ENCODE data around the gene CRTAC1.

The CRTAC1 gene

GRCh38 chr10:97974100-97974499 lies 56.3 kb downstream of the CRTAC1 start:
- no peak for DNase-seq

GRCh38 chr10:97969538-97970079 lies 60.8 kb downstream of the CRTAC1 start:
- DNase-seq = no peak

DNA sequence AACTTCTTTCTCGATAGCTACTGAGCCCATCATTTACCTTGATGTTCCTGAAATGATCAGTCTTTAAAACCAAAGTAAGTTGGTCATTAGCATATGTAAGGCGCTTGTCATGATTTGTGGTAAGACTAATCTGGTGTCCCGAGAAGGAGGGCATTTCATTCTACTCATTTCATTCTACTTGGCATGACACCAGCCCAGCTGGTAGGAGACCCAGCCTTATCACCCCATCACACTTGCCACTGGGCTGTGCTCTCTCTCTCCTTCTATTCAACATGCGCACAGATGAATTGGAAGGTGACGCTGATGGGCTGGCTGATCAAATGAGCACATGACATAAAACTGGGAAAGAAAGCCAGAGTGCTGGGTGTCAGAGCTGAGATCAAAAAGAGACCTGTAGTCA lies 65.7 kb downstream of the CRTAC1 start:
- DNase-seq = no peak

DNA sequence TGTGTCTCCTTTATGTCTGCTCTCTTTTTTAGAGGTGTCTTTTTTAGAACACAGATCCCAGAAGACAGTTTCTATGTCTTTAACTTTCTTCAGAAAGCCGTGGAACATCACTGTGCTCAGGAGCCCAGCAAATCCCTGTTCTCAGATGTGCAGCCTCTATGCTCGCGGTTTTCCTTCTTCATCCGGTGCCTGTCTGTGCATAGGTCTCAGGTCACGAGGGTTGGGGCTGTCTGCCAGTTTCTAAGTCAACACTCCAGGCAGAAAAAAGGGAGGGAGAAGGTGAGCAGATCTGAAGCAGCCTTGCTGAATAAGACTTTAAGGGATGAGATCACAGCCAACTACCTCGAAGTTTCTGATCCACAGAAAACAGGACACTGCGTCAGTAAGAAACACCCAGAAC lies 68.5 kb downstream of the CRTAC1 start:
- no peak for DNase-seq

GRCh38 chr10:97960269-97961056 lies 70.0 kb downstream of the CRTAC1 start:
- no peak for DNase-seq

DNA sequence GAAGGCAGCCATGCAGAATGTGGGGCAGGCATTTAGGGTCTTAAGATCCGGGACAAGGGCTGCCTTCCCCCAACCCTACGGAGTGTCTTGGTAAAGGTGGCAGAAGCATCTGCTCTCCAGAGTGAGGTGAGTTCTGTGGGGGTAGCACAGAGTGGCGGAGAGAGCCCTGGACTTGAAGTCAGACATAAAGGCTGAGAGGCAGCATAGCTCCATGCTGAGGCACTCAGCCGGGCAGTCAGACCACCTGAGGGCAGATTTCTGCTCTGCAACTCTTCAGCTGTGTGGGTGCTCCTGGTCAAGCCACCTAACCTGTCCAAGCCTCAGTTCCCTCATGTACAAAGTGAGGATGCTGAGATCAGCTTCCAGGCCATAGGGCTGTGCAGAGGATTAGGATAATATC lies 81.0 kb downstream of the CRTAC1 start:
- no peak for DNase-seq

DNA sequence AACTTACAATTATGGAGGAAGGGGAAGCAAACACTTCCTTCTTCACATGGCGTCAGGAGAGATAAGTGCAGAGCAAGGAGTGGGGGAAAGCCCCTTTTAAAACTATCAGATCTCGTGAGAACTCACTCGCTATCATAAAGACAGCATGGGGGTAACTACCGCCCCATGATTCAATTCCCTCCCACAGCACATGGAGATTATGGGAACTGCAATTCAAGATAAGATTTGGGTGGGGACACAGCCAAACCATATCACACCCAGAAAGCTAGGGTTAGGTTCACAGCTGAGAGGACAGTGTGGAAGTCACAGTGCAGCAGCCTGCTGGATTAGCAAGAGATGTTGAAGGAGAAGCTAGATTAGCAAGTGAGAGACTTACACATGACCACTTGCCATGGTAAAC lies 81.6 kb downstream of the CRTAC1 start:
- DNase-seq = no peak

- no peak for DNase-seq
These were observed 85.6 kb downstream of the CRTAC1 start for GRCh38 chr10:97944772-97945171.

- no peak for DNase-seq
These were observed 87.1 kb downstream of the CRTAC1 start for GRCh38 chr10:97943294-97943693.

- DNase-seq = no peak
These were observed 89.9 kb downstream of the CRTAC1 start for GRCh38 chr10:97940534-97940933.

DNA sequence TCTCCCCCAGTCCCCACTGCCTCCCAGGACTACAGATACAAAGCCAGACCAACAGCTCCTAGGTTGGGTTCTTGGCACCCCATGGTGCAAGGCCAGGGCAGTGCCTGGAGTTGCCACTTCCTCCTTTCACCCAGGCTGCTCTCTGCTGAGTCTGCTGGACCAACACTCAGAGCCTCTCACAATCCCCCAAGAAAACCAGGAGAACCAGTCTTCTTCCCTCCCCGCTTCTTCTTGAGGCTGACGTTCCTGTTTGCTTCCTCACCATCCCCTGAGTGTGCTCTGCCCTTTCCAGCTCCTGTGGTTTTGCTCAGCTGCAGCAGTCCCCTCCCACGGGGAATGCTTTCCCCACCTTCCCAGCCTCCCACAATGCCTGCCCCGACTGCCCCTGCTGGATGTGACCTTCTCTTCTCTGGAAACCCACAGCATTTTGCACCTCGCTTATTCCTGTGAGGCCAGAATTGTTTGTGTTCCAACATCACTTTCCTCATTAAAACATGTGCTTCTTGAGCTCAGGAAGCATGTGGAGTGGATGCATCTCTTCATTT lies 90.9 kb downstream of the CRTAC1 start:
- no peak for DNase-seq

- DNase-seq = no peak
These were observed 92.5 kb downstream of the CRTAC1 start for GRCh38 chr10:97937928-97938327.

DNA sequence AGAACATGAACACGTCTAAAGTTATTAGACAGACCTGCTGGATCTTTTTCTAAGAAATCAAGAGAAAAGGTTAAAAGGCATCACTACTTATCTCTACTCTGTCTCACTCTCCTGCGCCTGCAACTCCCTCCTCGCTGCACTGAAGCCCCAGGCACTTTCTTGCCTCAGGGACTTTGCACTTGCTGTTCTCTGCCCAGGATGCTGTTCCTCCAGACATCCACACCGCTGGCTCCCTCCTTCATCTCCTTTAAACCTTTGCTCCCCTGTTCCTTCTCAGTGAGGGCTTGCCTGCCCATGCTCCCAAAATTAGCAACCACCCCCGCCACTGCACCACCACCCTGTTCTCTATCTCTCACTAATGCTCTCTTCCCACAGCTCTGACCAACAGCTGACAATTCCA lies 93.4 kb downstream of the CRTAC1 start:
- no peak for DNase-seq

- no peak for DNase-seq
These were observed 94.3 kb downstream of the CRTAC1 start for GRCh38 chr10:97936126-97936525.

GRCh38 chr10:97932932-97933530 lies 97.4 kb downstream of the CRTAC1 start:
- no peak for DNase-seq

DNA sequence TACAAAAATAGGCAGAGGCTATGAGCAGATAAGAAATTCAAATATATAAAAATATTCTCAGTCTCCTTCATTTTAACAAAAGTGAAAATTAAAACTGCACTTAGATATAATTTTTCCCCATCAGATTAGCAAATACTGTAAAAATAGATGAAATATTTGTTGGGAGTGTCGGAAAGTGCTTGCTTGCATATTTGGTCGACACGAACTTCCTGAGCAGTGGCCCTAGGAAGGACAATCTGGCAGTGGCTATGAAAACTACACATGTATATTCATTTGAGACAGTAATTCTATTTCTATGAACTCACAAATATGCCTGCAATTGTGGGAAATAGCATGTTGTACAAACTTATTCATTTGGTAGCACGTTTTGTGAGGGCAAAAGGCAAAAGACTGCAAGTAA lies 99.4 kb downstream of the CRTAC1 start:
- no peak for DNase-seq

DNA sequence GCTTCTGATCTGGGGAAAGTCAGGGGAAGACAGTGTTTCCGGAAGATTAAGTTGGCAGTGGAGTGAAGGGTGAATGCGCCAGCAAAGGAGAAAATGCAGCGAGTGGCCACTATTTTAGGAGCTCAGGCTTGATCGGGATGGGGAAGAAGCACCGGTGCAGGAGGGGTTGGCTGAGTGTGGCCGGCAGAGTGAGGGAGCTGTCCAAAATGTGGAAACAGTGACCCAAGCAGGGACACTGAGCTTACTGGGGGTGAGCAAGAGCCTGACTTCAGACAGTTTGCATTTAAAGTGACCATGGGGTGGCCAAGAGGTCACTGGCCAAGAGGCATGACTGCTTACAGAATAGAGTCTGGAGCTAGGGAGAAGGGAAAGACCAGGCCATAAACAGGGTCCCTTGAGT lies 101.5 kb downstream of the CRTAC1 start:
- DNase-seq = no peak

DNA sequence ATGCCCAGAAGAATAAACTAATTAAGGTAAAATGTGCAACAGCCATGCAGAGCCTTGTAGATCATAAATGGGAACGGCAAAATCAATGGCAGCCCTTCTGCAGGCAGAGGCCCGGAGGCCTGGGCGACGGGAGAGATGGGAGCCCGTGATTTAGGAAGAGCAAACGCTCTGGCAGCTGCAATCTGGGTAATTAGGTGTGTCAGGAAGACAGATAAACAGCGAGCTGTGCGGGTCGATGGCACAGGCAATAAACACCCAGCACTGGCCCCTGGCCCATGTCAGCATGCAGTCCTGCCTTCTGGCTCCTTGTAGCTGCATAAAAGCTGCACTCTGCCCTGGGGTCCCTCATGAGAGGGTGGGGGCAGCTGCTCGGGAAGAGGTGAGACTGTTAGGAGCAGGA lies 102.8 kb downstream of the CRTAC1 start:
- no peak for DNase-seq

GRCh38 chr10:97926055-97926454 lies 104.4 kb downstream of the CRTAC1 start:
- DNase-seq = no peak

GRCh38 chr10:97925308-97925938 lies 105.0 kb downstream of the CRTAC1 start:
- DNase-seq = no peak

- no peak for DNase-seq
These were observed 105.7 kb downstream of the CRTAC1 start for GRCh38 chr10:97924678-97925077.

GRCh38 chr10:97923476-97923875 lies 106.9 kb downstream of the CRTAC1 start:
- DNase-seq = no peak

DNA sequence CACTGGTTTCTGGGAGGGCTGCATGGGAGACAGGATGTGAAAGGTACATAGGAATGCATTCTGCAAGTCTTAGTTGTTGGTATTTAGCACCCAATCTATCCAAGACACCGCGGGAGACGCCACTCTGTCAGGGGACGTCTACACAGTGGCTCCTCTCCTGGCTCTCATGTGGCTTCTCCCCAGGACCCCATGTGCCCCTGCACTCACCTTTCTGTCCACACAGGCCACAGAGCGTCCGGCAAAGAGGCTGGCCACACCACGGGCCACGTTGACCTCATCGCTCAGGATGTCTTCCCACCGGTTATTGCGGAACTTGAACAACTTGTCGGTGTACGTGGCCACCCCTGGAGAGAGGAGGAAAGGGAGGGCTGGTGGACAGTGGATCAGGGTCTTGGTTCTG lies 107.4 kb downstream of the CRTAC1 start:
- no peak for DNase-seq
